ENCODE data around the gene ZMYM4.

DNA sequence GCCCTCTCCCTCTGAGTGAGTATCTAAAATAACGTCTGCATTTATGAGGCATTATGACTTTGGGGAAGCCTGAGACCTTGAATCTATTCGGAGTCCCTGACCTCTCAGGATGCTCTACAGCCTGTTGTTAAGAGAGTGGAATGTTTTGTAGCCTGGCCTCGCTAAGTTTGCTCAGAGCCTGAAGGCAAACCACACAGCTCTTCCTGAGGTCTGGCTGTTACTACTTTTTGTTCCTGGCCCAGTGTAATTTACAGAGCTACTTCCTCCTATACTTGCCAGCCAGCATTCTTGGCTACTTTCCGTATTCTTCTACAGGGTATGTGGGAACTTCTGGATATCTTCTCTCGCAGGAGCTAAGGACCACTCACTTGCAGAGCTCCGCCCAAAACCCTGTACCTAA lies 3.6 kb upstream of the ZMYM4 start:
- TF ChIP-seq, protein P1, sequence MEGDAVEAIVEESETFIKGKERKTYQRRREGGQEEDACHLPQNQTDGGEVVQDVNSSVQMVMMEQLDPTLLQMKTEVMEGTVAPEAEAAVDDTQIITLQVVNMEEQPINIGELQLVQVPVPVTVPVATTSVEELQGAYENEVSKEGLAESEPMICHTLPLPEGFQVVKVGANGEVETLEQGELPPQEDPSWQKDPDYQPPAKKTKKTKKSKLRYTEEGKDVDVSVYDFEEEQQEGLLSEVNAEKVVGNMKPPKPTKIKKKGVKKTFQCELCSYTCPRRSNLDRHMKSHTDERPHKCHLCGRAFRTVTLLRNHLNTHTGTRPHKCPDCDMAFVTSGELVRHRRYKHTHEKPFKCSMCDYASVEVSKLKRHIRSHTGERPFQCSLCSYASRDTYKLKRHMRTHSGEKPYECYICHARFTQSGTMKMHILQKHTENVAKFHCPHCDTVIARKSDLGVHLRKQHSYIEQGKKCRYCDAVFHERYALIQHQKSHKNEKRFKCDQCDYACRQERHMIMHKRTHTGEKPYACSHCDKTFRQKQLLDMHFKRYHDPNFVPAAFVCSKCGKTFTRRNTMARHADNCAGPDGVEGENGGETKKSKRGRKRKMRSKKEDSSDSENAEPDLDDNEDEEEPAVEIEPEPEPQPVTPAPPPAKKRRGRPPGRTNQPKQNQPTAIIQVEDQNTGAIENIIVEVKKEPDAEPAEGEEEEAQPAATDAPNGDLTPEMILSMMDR (IDR thresholded peaks at IDR 0.05; ENCODE audit: insufficient read depth, low read length): no peak
- no peak for TF ChIP-seq POLR2AphosphoS5 (IDR thresholded peaks at IDR 0.05; ENCODE audit: low read depth)
- no peak for TF ChIP-seq GABPA (IDR thresholded peaks at IDR 0.05; ENCODE audit: low read depth)
- TF ChIP-seq REST (IDR thresholded peaks at IDR 0.05; ENCODE audit: insufficient replicate concordance, low read depth): no peak
